Measurements from ENCODE around the gene GSTM1. TPM values are rescaled to one million over a fixed set of nuclear protein-coding genes. Genes with fewer than 3 reads are reported as not detected.
"Not testable (repeated sequence)": the region's sequence is repeated elsewhere in the genome, so short reads cannot be mapped to it uniquely, and the experiment has no call there.

The GSTM1 gene
- total RNA-seq, 1 donor from 2014 or later, result 91.5 TPM

GRCh38 chr1:109687109-109687508, 508 bp upstream of the GSTM1 start:
- ATAC-seq; DNase-seq (ENCODE audit: low spot score); intact Hi-C loops (cut with DNase I): not testable (repeated sequence)

- no peak for ATAC-seq
- DNase-seq (ENCODE audit: low spot score), result no peak
- intact Hi-C loops (cut with DNase I), result no loop called here
Observed at GRCh38 chr1:109689844-109690405, 2.3 kb downstream of the GSTM1 start.

GRCh38 chr1:109691759-109692158, 4.1 kb downstream of the GSTM1 start:
- DNase-seq (ENCODE audit: low spot score), result peak; percentile 71
- intact Hi-C loops (cut with DNase I), result no loop called here
- no peak for ATAC-seq

- DNase-seq (ENCODE audit: low spot score); ATAC-seq; intact Hi-C loops (cut with DNase I): not testable (repeated sequence)
Observed at GRCh38 chr1:109694400-109694799, 6.8 kb downstream of the GSTM1 start.

GRCh38 chr1:109695138-109695537, 7.5 kb downstream of the GSTM1 start:
- DNase-seq (ENCODE audit: low spot score); intact Hi-C loops (cut with DNase I); ATAC-seq: not testable (repeated sequence)

- intact Hi-C loops (cut with DNase I), result no loop called here
- ATAC-seq, result no peak
- DNase-seq (ENCODE audit: low spot score), result no peak
Observed at GRCh38 chr1:109697066-109697465, 9.4 kb downstream of the GSTM1 start.

- ATAC-seq; intact Hi-C loops (cut with DNase I); DNase-seq (ENCODE audit: low spot score): not testable (repeated sequence)
Observed at GRCh38 chr1:109697861-109698260, 10.2 kb downstream of the GSTM1 start.

- intact Hi-C loops (cut with DNase I); ATAC-seq; DNase-seq (ENCODE audit: low spot score): not testable (repeated sequence)
Observed at GRCh38 chr1:109702940-109703339, 15.3 kb downstream of the GSTM1 start.

GRCh38 chr1:109704173-109704572, 16.6 kb downstream of the GSTM1 start:
- intact Hi-C loops (cut with DNase I), result no loop called here
- DNase-seq (ENCODE audit: low spot score), result no peak
- ATAC-seq, result no peak

GRCh38 chr1:109705411-109705810, 17.8 kb downstream of the GSTM1 start:
- no peak for ATAC-seq
- intact Hi-C loops (cut with DNase I), result no loop called here
- DNase-seq (ENCODE audit: low spot score), result no peak

- intact Hi-C loops (cut with DNase I); ATAC-seq; DNase-seq (ENCODE audit: low spot score): not testable (repeated sequence)
Observed at GRCh38 chr1:109708949-109709348, 21.3 kb downstream of the GSTM1 start.

- intact Hi-C loops (cut with DNase I); DNase-seq (ENCODE audit: low spot score); ATAC-seq: not testable (repeated sequence)
Observed at GRCh38 chr1:109709822-109710221, 22.2 kb downstream of the GSTM1 start.

GRCh38 chr1:109711593-109712320, 24.1 kb downstream of the GSTM1 start, which contains the start of gene GSTM5:
GSTM5 (plus strand) TSS chr1:109712251; CDS start chr1:109712313, 62 bp downstream.
- intact Hi-C loops (cut with DNase I); DNase-seq (ENCODE audit: low spot score): not testable (repeated sequence)
- peak; percentile 91 for ATAC-seq

- intact Hi-C loops (cut with DNase I), result no loop called here
- ATAC-seq (peak; percentile 56), DNase-seq (ENCODE audit: low spot score) (no peak)
Observed at GRCh38 chr1:109712321-109712864, 24.8 kb downstream of the GSTM1 start.

GRCh38 chr1:109713636-109714035, 26.0 kb downstream of the GSTM1 start:
- no peak for DNase-seq (ENCODE audit: low spot score)
- intact Hi-C loops (cut with DNase I), result no loop called here
- no peak for ATAC-seq

GRCh38 chr1:109714661-109715372, 27.2 kb downstream of the GSTM1 start:
- intact Hi-C loops (cut with DNase I), result no loop called here
- DNase-seq (ENCODE audit: low spot score) (no peak), ATAC-seq (no peak)

GRCh38 chr1:109716121-109716520, 28.5 kb downstream of the GSTM1 start:
- DNase-seq (ENCODE audit: low spot score), result no peak

GRCh38 chr1:109716570-109717090, 29.0 kb downstream of the GSTM1 start:
- peak; percentile 59 for ATAC-seq
- intact Hi-C loops (cut with DNase I), result no loop called here
- no peak for DNase-seq (ENCODE audit: low spot score)

More at GRCh38 chr1:109716121-109716520, 28.5 kb downstream of the GSTM1 start:
- peak; percentile 32 for ATAC-seq
- intact Hi-C loops (cut with DNase I), result no loop called here

- ATAC-seq (no peak), DNase-seq (ENCODE audit: low spot score) (no peak)
- intact Hi-C loops (cut with DNase I), result no loop called here
Observed at GRCh38 chr1:109717729-109718128, 30.1 kb downstream of the GSTM1 start.

Data from sciatic nerve (tissue), 2 donors.